Stimulated activated CD4-positive, alpha-beta T cell treated with anti-CD3 and anti-CD28 coated beads, Interleukin-12 subunit alpha, Interleukin-12 subunit beta, amount 100 ng/mL, for 4 hours (primary cell): Measurements from ENCODE around the gene QPRT.
"Not testable (repeated sequence)": the region's sequence is repeated elsewhere in the genome, so short reads cannot be mapped to it uniquely, and the experiment has no call there.

Source experiments
- DNase-seq: peaks from one replicate; pipeline ENCODE4 v3.0.0-alpha.2; 2020

The QPRT gene

DNA sequence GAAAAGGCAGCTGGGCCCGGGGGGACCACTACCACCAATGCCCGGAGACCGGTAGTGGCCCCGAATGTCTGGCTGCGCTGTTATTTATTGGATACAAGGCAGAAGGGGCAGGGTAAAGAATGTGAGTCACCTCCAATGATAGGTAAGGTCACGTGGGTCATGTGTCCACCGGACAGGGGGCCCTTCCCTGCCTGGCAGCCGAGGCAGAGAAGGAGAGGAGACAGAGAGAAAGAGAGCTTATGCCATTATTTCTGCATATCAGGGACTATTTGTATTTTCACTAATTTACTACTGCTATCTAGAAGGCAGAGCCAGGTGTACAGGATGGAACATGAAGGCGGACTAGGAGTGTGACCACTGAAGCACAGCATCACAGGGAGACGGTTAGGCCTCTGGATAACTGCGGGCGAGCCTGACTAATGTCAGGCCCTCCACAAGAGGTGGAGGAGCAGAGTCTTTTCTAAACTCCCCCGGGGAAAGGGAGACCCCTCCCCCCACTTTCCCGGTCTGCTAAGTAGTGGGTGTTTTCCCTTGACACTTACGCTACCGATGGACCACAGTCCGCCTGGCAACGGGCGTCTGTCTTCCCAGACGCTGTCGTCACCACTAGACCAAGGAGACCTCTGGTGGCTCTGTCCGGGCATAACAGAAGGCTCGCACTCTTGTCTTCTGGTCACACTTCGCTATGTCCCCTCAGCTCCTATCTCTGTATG lies 42.3 kb downstream of the QPRT start:
- peak; percentile 29 for DNase-seq

DNA sequence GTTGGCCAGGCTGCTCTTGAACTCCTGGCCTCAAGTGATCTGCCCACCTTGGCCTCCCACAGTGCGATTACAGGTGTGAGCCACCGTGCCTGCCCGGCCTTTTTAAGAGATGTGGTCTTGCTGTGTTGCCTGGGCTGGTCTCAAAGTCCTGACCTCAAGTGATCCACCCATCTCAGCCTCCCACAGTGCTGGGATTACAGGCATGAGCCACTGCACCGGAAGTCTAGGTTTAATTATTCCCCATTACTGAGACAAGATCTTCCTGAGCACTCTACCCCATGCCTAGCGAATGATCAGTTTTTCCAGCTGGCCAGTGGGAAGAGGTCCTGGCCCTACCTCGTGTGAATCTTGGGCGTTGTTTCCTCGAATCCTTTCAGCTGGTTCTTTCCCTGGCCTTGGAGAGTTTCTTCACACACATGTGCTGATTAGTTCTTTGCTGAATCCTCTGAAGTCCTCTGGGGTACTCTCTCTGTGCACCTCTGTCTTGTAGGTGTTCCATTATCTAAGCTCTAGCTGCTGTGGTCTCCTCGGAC lies 47.9 kb downstream of the QPRT start:
- no peak for DNase-seq

DNA sequence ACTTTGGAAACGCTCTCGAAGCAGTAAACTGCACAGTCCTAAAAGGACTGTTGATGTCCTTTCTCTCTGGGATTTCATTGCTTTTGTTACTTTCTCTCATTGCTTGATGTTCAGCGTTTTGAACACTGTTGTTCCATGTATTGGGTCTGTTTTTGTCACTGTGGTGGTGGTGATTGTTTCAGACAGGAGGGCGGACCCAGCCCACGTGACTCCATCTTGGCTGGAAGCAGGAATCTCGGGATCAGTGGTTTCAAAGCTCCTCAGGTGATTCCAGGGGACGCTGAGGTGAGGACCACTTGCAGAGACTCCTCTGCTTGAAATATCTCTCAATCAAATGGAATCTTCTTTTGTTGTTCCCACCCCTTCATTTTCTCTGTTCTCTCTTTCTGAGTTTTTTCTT lies 48.5 kb downstream of the QPRT start:
- DNase-seq, result no peak

DNA sequence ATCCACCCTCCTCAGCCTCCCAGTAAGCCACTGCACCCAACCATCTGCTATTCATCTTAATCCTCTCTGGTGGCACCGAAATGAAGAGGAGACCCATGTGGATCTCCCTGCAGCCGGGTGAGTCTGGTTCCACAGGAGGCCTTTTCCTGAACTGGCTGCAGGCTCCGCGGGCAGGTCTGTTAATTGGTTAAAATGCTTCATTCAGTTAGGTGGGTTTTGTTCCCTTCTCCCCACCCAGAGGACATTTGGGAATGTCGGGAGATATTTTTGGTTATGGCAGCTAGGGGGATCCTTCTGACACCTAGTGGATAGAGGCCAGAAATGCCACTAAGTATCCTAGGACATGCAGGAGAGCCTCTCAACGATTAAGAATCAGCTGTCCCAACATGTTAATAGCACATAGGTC lies 50.1 kb downstream of the QPRT start:
- no peak for DNase-seq

DNA sequence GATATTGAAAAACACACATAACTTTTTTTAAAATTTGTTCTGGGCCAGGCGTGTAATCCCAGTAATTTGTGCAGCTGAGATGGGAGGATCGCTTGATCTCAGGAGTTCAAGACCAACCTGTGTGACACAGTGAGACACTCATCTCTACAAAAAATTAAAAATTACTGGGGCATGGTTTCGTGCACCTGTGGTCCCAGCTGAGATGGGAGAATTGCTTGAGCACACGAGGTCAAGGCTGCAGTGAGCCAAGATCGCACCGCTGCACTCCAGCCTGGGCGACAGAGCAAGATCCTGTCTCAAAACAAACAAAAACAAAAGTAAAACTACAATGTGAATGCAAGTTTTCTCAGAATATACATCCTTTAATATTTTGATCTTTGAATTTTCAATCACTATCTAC lies 51.7 kb downstream of the QPRT start:
- no peak for DNase-seq

DNA sequence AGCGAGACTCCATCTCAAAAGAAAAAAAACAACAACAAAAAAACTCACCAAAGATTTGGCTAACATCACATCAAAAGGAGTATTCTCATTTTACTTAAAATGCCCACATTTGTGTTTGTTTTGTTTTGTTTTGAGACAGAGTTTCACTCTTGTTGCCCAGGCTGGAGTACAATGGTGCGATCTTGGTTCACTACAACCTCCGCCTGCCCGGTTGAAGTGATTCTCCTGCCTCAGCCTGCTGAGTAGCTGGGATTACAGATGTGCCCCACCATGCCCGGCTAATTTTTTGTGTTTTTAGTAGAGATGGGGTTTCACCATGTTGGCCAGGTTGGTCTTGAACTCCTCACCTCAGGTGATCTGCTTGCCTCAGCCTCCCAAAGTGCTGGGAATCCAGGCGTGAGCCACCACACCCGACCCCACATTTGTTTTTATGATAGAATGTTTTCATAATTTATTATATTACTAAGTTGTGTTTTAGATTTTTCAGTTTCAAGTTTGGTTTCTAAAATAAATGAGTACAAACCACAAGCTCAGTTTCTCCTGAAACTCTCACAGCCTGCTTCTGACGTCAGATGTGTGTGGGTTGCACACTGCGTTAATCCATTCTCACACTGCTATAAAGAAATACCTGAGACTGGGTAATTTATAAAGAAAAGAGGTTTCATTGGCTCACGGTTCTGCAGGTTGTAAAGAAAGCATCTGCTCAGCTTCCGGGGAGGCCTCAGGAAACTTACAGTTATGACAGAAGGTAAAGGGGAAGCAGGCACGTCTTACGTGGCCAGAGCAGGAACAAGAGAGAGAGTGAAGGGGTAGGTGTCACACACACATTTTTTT lies 53.0 kb downstream of the QPRT start:
- peak; percentile 67 for DNase-seq

DNA sequence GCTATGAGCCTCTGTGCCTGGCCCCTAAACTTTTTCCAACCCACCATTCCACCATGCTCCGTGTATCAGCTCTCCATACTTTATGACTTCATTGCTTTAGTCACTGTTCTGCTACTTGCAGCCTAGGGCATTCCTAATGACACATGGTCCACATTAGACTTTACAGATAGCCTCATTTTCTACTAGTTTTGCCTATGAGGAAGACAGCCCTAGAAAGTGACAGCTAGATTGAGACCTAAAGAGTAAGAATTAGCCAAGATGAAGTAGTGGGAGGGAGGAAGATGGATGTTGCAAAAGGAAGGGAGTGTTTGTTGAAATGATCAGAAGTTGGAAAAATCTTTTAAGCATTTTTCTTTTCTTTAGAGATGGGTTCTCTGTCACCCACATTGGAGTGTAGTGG lies 55.8 kb downstream of the QPRT start:
- no peak for DNase-seq

DNA sequence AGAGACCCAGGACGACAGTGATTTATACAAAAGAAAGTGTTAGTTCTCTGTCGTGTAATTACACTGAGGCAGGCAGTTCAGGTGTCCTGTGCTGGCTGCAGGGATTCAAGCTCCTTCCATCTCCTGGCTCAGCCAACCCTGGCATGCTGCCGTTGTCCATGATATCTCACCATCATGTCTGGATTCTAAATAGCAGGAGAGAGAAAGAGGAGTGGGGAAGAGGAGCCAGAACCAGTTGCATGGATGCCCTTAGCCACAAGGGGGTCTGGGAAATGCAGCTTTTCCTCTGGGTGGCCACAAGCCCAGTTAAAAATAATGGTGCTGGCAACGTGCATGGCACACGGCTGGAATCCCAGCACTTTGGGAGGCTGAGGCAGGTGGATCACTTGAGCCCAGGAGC lies 57.1 kb downstream of the QPRT start:
- no peak for DNase-seq

DNA sequence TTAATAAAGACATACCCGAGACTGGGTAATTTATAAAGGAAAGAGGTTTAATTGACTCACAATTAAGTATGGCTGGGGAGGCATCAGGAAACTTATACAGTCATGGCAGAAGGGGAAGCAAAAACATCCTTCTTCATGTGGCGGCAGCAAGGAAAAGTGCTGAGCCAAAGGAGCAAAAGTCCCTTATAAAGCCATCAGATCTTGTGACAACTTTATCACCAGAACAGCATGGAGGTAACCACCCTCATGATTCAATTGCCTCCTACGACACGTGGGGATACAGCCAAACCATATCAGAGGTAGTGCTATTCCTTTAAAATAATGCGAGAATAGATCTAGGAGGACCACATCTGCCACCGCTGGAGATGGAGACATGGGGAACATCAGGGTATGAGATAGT lies 57.8 kb downstream of the QPRT start:
- DNase-seq, result no peak

DNA sequence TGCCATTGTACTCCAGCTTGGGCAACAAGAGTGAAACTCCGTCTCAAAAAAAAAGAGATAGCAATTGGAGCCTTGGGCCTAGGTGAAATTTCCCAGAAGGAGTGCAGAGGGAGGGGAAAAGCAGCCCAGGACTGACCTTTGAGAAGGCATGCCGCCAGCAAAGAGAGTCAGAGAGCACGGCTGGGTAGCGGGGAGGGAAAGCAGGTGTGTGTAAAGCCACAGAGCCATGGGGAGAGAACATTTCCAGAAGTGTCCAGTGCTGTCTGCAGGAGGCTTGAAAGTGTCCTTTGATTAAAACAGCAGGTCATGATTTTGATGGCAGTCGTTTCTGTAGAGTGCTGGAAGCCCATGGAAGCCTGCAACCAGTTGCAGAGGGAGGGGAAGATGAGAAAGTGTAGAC lies 58.7 kb downstream of the QPRT start:
- no peak for DNase-seq

DNA sequence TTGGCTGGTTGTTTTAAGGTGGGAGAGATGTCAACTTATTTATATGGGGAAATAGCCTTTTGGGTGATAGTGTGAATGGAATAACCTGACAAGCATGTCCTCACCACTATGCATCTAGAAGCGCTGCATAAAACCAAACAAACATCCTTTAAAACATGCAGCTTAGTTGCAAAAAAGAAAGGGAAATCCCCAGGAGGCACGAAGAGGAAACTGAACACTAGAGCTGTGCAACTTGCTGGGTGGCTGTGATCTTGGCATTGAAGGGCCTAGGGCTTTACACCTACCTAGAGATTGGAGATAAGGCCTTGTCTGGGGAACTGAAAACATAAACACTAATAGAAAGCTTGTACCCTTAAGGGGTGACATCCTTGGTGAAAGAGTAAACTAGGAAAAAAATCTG lies 59.5 kb downstream of the QPRT start:
- peak; percentile 24 for DNase-seq

DNA sequence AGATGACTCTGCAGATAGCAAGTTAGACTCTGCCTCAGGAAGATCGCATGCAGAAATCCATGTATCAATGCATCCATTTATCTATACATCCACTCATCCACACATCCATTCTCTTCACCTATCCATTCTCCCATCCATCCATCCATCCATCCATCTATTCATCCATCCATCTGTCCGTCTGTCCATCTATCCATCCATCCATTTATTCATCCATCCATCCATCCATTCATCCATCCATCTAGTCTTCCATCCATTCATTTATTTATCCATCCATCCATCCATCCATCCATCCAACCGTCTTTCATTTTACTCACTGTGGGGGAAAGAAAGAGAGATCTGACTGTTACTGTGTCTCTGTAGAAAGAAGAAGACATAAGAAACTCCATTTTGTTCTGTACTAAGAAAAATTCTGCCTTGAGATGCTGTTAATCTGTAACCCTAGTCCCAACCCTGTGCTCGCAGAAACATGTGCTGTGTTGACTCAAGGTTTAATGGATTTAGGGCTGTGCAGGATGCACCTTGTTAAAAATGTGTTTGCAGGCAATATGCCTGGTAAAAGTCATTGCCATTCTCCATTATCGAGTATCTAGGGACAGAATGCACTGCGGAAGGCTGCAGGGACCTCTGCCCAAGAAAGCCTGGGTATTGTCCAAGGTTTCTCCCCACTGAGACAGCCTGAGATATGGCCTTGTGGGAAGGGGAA lies 61.1 kb downstream of the QPRT start:
- DNase-seq, result not testable (repeated sequence)

DNA sequence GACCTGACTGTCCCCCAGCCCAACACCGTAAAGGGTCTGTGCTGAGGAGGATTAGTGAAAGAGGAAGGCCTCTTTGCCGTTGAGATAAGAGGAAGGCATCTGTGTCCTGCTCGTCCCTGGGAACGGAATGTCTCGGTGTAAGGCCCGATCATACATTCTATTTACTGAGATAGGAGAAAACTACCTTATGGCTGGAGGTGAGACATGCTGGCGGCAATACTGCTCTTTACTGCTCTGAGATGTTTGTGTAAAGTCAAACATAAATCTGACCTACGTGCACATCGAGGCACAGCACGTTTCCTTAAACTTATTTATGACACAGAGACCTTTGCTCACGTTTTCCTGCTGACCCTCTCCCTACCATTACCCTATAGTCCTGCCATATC lies 61.6 kb downstream of the QPRT start:
- DNase-seq, result not testable (repeated sequence)

DNA sequence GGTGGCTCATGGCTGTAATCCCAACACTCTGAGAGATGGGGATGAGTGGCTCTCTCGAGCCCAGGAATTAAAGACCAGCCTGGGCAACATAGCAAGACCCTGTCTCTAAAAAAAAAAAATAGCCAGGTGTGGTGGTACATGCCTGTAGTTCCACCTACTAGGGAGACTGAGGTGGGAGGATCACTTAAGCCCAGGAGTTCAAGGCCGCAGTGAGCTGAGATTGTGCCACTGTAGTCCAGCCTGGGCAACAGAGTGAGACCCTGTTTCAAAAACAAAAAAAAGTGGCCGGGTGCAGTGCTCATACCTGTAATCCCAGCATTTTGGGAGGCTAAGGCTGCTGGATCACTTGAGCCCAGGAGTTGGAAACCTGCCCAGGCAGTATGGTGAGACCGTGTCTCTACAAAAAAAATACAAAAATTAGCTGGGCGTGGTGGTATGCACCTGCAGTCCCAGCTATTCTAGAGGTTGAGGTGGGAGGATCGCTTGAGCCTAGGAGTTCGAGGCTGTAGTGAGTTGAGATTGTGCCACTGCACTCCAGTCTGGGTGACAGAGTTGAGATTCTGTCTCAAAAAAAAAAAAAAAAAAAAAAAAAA lies 63.8 kb downstream of the QPRT start:
- DNase-seq, result no peak

DNA sequence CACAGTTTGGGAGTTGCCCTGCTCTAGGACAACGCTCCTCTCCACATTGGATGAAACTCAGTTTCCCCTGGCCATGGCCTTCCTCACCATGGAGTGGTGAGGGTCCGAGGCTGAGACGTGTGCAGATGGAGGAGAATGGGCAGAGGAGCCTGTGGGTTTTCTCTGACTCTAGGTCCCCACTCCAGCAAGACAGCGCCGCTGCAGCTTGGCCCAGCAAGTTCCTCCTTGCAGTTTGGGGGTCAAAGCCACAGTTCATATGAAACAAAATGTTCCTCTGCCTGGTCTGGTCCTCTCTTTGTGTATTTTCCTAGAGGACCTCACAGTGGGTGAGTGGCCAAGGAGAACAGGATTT lies 64.5 kb downstream of the QPRT start:
- DNase-seq, result no peak

DNA sequence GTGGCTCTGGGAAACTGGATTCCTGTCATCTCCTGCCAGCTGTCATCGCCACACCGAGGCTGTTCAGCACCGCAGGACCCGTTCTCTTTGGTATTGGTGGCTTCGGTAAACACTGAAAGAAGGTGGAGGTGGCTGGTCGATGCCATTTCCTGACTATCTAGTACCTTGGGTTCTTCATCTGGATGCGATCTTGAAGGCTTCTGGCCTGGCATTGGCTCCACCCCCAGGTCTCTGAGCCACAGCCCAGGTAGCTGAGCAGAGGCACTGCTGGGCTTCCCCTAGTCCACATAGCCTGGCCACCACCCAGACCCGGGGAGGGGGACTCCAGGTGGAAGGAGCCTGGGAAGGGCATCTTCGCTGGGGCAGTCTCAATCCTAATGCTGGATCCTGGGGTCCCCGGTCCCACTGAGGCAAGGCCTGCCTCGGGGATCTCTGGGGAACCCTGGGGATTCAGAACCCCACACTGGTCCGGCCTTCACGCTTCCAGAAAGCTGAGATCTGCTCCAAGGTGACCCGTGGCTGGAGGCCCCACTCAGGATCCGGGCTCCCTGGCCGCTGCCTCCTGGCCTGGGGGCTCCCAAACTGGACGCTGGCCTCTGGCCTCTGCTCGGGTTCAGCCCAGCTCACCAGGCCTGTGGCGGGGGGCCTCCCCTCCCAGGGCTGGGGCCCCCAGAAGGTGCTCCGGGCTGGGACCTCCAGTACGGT lies 65.0 kb downstream of the QPRT start:
- DNase-seq, result peak; percentile 30

DNA sequence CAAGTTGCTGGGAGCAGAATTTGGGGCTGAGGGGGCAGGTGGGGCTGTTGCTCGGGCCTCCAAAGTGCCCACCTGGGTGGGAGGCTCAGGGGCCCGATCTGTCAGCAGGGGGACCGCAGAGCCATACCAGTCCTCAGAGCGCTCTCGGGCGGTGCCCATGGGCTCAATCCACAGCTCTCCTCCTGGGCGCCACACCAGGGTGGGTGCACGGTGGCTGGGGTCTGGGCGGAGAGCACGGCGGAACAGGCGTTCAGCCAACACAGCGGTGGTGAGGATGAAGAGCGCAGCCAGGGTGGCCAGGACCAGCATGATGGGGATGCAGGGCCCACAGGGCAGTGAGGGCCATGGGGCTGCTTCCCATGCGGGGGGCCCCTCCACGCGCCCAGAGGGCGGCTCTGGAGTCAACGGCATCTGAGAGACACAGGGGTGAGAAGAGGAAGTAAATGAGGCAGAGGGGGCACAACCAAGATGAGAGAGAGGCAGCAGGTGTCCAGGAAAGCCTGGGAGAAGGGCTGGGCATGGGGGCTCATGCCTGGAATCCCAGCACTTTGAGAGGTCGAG lies 65.6 kb downstream of the QPRT start:
- no peak for DNase-seq

DNA sequence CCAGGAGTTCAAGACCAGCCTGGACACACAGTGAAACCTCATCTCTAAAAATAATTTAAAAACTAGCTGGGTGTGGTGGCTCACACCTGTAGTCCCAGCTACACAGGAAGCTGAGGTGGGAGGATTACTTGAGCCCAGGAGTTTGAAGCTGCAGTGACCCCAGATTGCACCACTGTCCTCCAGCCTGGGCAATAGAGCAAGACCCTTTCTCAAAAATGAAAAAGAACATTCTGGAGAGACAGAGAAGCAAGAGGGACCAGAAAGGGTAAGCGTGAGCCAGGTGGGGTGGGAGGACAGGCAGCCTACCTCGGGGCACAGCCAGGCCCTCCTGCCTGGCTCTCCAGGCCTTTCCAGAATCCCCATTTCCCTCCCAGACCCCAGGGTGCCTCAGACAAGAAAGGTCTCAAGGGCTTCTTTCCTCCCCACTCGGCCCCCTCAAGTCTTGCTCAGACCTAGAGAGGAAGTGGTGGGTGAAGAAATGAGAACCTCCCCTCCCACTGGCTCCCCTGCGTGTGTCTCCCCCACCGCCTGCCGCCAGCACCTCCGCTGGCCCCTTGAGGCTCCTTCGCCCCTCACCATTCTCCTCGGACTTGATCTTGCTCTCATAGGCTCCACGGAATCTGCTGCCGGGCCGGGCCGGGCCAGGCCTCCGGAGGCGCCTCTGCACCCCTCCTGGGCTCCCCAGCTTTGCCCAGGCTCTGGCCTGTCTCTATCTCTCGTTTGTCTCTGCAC lies 66.3 kb downstream of the QPRT start:
- peak; percentile 45 for DNase-seq

DNA sequence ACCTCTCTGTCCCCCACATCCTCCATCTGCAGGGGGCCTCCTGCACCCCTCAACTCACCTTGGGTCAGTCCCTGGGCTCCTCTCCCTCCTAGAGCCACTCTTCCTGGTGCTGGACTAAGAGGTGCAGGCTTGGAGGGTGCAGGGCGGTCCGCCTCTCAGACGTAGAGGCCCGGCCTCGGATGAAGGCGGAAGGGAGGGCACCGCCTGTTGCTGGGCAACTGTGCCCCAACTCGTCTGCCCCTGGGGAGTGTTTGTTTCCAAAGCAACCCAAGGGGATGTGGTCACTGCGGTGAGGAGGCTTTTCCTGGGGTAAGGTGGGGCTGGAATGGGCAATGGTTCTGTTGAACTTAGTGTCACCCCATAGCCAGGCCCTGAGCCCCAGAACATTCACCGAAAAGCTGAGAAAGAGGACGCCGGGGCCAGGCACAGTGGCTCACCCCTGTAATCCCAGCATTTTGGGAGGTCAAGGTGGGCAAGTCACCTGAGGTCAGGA lies 66.9 kb downstream of the QPRT start, which contains the start of gene C16orf54:
Gene C16orf54, minus strand, starts transcription at position 138 of the 493 bp plus-strand sequence. CDS start 1,039 bp downstream, outside the sequence.
- DNase-seq, result peak; percentile 60

DNA sequence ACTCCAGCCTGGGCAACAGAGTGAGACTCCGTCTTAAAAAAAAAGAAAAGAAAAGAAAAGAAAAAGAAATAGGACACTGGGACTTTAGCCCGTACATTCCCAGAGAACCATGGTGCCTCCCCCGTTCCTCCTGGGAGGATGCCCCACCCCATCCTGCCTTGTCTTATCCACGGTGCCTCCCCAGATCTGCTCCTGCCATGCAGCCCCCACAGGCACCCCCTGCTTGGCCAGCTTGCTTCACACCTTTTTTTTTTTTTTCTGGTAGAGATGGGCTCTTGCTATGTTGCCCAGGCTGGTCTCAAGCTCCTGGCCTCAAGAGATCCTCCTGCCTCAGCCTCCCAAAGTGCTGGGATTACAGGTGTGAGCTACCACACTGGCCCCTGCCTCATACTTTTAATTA lies 67.5 kb downstream of the QPRT start:
- DNase-seq, result not testable (repeated sequence)
